Measurements from ENCODE around the gene CHCHD1.

Gene CHCHD1

GRCh38 chr10:73774637-73775036 is 7.2 kb upstream of the CHCHD1 start:
- DNase-seq (ENCODE audit: low read depth), result no peak
- H3K4me3 ChIP-seq (ENCODE audit: control insufficient read depth, low read depth, low read length), result peak overlapping the region; percentile 82
- no peak for TF ChIP-seq CTCF (IDR thresholded peaks at IDR 0.05; ENCODE audit: control insufficient read depth, insufficient read depth, low read depth, low read length, missing control alignments)

- DNase-seq (ENCODE audit: low read depth), result no peak
- H3K4me3 ChIP-seq (ENCODE audit: control insufficient read depth, low read depth, low read length), result no peak overlapping the region
- no peak for TF ChIP-seq CTCF (IDR thresholded peaks at IDR 0.05; ENCODE audit: control insufficient read depth, insufficient read depth, low read depth, low read length, missing control alignments)
These were observed 2.8 kb upstream of the CHCHD1 start for GRCh38 chr10:73779018-73779417.

- H3K4me3 ChIP-seq (ENCODE audit: control insufficient read depth, low read depth, low read length), result no peak overlapping the region
- TF ChIP-seq CTCF (IDR thresholded peaks at IDR 0.05; ENCODE audit: control insufficient read depth, insufficient read depth, low read depth, low read length, missing control alignments), result no peak
- DNase-seq (ENCODE audit: low read depth), result no peak
These were observed 2.2 kb upstream of the CHCHD1 start for GRCh38 chr10:73779539-73780197.

- no peak overlapping the region for H3K4me3 ChIP-seq (ENCODE audit: control insufficient read depth, low read depth, low read length)
- TF ChIP-seq CTCF (IDR thresholded peaks at IDR 0.05; ENCODE audit: control insufficient read depth, insufficient read depth, low read depth, low read length, missing control alignments), result no peak
- DNase-seq (ENCODE audit: low read depth), result no peak
These were observed 1.5 kb upstream of the CHCHD1 start for GRCh38 chr10:73780301-73780700.

GRCh38 chr10:73780966-73781365 is 882 bp upstream of the CHCHD1 start:
- H3K4me3 ChIP-seq (ENCODE audit: control insufficient read depth, low read depth, low read length), result peak overlapping the region; percentile 98
- TF ChIP-seq CTCF (IDR thresholded peaks at IDR 0.05; ENCODE audit: control insufficient read depth, insufficient read depth, low read depth, low read length, missing control alignments), result no peak
- no peak for DNase-seq (ENCODE audit: low read depth)

- TF ChIP-seq CTCF (IDR thresholded peaks at IDR 0.05; ENCODE audit: control insufficient read depth, insufficient read depth, low read depth, low read length, missing control alignments), result no peak
- DNase-seq (ENCODE audit: low read depth), result no peak
- H3K4me3 ChIP-seq (ENCODE audit: control insufficient read depth, low read depth, low read length), result peak overlapping the region; percentile 98
These were observed 335 bp upstream of the CHCHD1 start for GRCh38 chr10:73781548-73781878.

- no peak for TF ChIP-seq CTCF (IDR thresholded peaks at IDR 0.05; ENCODE audit: control insufficient read depth, insufficient read depth, low read depth, low read length, missing control alignments)
- H3K4me3 ChIP-seq (ENCODE audit: control insufficient read depth, low read depth, low read length), result peak overlapping the region; percentile 98
These were observed 869 bp downstream of the CHCHD1 start for GRCh38 chr10:73782749-73783085.

More at GRCh38 chr10:73782749-73783085, 869 bp downstream of the CHCHD1 start:
- DNase-seq (ENCODE audit: low read depth), result no peak
